CD4-positive, alpha-beta T cell (primary cell): ENCODE data around the gene DENND1B. TPM values are rescaled to one million over a fixed set of nuclear protein-coding genes. Genes with fewer than 3 reads are reported as not detected.

Experiments
- ATAC-seq: fragments of 200-7000 bp; cut with Tn5 transposase; one replicate; pipeline ENCODE4 v1.10.0; 2022; ENCODE audit warnings: mild to moderate bottlenecking; ENCODE audit not compliant: poor library complexity
- CTCF ChIA-PET: fragments of 350-600 bp; sonication (Branson Sonifier 250); formaldehyde crosslinking; loops from one replicate; lab custom pipeline; 2021; ENCODE audit warnings: antibody characterized with exemption, inconsistent platforms; lab: Charles Lee
- POLR2A ChIA-PET: fragments of 350-600 bp; sonication (Branson Sonifier 250); formaldehyde crosslinking; loops from one replicate; lab custom pipeline; 2021; ENCODE audit warnings: antibody characterized with exemption, inconsistent platforms; lab: Charles Lee
- DNase-seq, 14 experiments: peaks; one replicate each; pipeline ENCODE4 v3.0.0-alpha.2; 2013 to 2020; ENCODE audit warnings: mixed read lengths in 2 of 14
- H3K27ac ChIP-seq, 2 donors: one replicate each; pipeline versions ENCODE4 v1.5.1 to v1.7.0; 2013; ENCODE audit warnings: low read length in 2 of 2, low read depth in 1 of 2, mild to moderate bottlenecking in 1 of 2
- H3K27me3 ChIP-seq, 2 experiments: 1 replicate in 1 of 2; 2 replicates in 1 of 2; pipeline versions ENCODE4 v1.6.1 to v1.7.0; 2013; ENCODE audit warnings: low read length in 2 of 2, control low read depth in 1 of 2, mild to moderate bottlenecking in 1 of 2, moderate library complexity in 1 of 2; ENCODE audit not compliant: insufficient read depth in 2 of 2, control insufficient read depth in 1 of 2
- H3K36me3 ChIP-seq: one replicate; pipeline ENCODE4 v1.6.1; 2013; ENCODE audit warnings: low read length, control low read depth; ENCODE audit not compliant: insufficient read depth
- H3K4me1 ChIP-seq: one replicate; pipeline ENCODE4 v1.6.1; 2013; ENCODE audit warnings: low read length, control low read depth; ENCODE audit not compliant: insufficient read depth
- H3K4me3 ChIP-seq: one replicate; pipeline ENCODE4 v1.5.1; 2013; ENCODE audit warnings: mild to moderate bottlenecking, low read length, moderate library complexity
- H3K9me3 ChIP-seq, 2 experiments: 1 replicate in 1 of 2; 2 replicates in 1 of 2; pipeline versions ENCODE4 v1.6.1 to v1.7.0; 2013; ENCODE audit warnings: low read length in 2 of 2, mild to moderate bottlenecking in 2 of 2, control low read depth in 1 of 2, moderate library complexity in 1 of 2; ENCODE audit not compliant: control insufficient read depth in 1 of 2, insufficient read depth in 1 of 2
- H3K27ac Mint-ChIP-seq: one replicate; pipeline ENCODE4 v1.8.0; 2020; ENCODE audit warnings: mixed read lengths
- H3K27me3 Mint-ChIP-seq: one replicate; pipeline ENCODE4 v1.8.0; 2021; ENCODE audit warnings: mixed read lengths
- H3K36me3 Mint-ChIP-seq: one replicate; pipeline ENCODE4 v1.8.0; 2021; ENCODE audit warnings: low read depth, mixed read lengths
- H3K4me1 Mint-ChIP-seq: one replicate; pipeline ENCODE4 v1.8.0; 2021; ENCODE audit warnings: low read depth, mixed read lengths
- H3K4me3 Mint-ChIP-seq: one replicate; pipeline ENCODE4 v1.8.0; 2020; ENCODE audit warnings: mild to moderate bottlenecking, mixed read lengths
- H3K9me3 Mint-ChIP-seq: one replicate; pipeline ENCODE4 v1.8.0; 2020; ENCODE audit warnings: mixed read lengths
- intact Hi-C, 2 experiments: fragments of 100-400 bp; cut with DNase I in 1 of 2; cut with micrococcal nuclease in 1 of 2; formaldehyde crosslinking; loops; one replicate each; pipeline versions ENCODE4 v1.15.1 to v1.9.0; 2023 to 2025; cut with DNase I, micrococcal nuclease
- polyA plus RNA-seq, 2 donors: library from polyadenylated mRNA; unstranded; fragments of 120-200 nt; gene quantifications; one replicate each; pipeline ENCODE4 v1.2.1, GENCODE V29; 2013
- total RNA-seq, 174 experiments: library from RNA in 2 of 174; stranded (reverse) in 2 of 174; gene quantifications; one replicate each; pipeline ENCODE4 v1.2.3 and lab custom pipeline; 2021 to 2026
- TF ChIP-seq, protein P1 (sequence below): fragments of 200-600 bp; IDR thresholded peaks from one replicate; pipeline ENCODE4 v1.8.0; 2022; ENCODE audit warnings: antibody characterized with exemption, mild to moderate bottlenecking

Gene DENND1B, protein sequence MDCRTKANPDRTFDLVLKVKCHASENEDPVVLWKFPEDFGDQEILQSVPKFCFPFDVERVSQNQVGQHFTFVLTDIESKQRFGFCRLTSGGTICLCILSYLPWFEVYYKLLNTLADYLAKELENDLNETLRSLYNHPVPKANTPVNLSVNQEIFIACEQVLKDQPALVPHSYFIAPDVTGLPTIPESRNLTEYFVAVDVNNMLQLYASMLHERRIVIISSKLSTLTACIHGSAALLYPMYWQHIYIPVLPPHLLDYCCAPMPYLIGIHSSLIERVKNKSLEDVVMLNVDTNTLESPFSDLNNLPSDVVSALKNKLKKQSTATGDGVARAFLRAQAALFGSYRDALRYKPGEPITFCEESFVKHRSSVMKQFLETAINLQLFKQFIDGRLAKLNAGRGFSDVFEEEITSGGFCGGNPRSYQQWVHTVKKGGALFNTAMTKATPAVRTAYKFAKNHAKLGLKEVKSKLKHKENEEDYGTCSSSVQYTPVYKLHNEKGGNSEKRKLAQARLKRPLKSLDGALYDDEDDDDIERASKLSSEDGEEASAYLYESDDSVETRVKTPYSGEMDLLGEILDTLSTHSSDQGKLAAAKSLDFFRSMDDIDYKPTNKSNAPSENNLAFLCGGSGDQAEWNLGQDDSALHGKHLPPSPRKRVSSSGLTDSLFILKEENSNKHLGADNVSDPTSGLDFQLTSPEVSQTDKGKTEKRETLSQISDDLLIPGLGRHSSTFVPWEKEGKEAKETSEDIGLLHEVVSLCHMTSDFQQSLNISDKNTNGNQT
- total RNA-seq, result 10 to 100 TPM; 23.9 to 26.5 TPM
- 12.4 TPM for polyA plus RNA-seq (2013, experiment 1 of 2)
- polyA plus RNA-seq (2013, experiment 2 of 2), result 14.1 TPM
- 21.7 to 93.5 (median 46.9) reads per million in 172 experiments for total RNA-seq (lab: John Stamatoyannopoulos, UW)

DNA sequence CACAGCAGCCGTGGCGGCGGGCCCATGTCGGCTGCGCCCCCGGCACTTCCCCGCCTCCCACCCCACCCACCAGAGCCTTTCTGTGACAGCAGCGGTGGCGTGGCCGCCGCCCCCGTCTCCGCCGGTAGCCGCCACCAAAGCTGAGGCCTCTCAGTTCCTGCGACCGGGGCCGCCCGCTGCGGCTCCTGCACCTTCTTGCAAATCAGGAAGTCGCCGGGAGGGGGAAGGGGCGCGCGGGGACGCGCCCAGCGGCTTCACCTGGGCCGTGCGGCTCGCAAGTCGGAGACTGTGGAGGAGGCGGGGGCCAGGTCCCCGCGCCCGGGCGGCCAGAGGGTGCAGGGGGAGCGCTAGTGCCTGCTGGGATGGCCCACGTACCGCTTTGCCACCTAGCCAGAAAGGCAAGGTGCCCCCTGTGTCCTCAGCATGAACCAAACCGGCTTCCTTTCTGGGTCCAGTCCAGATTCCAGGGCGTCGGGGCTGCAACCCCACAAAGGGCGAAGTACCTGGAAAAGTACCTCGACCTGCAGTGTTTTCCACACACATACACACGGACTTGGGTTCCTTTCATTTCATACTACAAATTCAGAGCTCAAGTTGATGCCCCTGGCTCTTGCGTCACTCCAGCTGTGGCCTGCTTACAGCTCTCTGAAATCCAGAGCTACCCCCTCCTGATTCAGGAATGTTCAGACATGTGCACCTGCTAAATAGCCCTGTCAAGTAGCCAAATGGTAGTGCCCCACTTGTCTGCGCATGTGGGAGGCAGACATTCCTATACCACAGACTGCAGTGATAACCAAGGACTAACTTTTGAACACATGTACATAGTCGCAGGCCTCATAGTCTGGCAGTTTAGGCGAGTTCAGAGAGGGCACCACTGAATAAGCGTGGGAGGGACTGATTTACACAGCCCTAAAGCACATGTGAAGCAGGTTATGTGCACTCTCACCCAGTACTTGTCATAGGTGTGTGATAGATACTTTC is at the start of gene DENND1B:
DENND1B (minus strand) TSS at position 199 of the 981 bp plus-strand sequence. CDS start 325 bp downstream, outside the sequence.
- ATAC-seq (peak; percentile 65), DNase-seq (peak; percentile 64 to 94 (median 80))
- Histone ChIP-seq H3K9me3 (no peaks in the 10 kb centered on the region), H3K4me3 (peak within 1 kb of the TSS; percentile 69), H3K4me1 (peaks cover 32% of the 10 kb centered on the region), H3K27ac (peak within 1 kb of the TSS; percentile 65 to 82), H3K27me3 (no peaks in the 10 kb centered on the region), H3K36me3 (peaks cover 5% of the 10 kb centered on the region)
- POLR2A ChIA-PET, result interaction anchor here (0.8 to 2.0 kb wide), 9 partner anchors 8 to 1162 kb away, joined by 3 to 15 read pairs (median 4); partner anchors contain the start of gene C1orf53
- TF ChIP-seq, protein P1, sequence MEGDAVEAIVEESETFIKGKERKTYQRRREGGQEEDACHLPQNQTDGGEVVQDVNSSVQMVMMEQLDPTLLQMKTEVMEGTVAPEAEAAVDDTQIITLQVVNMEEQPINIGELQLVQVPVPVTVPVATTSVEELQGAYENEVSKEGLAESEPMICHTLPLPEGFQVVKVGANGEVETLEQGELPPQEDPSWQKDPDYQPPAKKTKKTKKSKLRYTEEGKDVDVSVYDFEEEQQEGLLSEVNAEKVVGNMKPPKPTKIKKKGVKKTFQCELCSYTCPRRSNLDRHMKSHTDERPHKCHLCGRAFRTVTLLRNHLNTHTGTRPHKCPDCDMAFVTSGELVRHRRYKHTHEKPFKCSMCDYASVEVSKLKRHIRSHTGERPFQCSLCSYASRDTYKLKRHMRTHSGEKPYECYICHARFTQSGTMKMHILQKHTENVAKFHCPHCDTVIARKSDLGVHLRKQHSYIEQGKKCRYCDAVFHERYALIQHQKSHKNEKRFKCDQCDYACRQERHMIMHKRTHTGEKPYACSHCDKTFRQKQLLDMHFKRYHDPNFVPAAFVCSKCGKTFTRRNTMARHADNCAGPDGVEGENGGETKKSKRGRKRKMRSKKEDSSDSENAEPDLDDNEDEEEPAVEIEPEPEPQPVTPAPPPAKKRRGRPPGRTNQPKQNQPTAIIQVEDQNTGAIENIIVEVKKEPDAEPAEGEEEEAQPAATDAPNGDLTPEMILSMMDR, result peak; percentile 15
- peak within 1 kb of the TSS; percentile 89 for H3K27ac Mint-ChIP-seq
- H3K27me3 Mint-ChIP-seq, result no peaks in the 10 kb centered on the region
- intact Hi-C loops, result loop anchor here (2.0 to 10.0 kb wide), 4 partner anchors 15 to 399 kb away; partner anchors contain the start of genes LHX9 (in 1 of the 2) and NEK7 (in 1 of the 2)
- CTCF ChIA-PET, result interaction anchor here (0.8 kb wide), 1 partner anchor 15 kb away, joined by 4 read pairs; no protein-coding TSS in a partner anchor
- peak within 1 kb of the TSS; percentile 94 for H3K4me3 Mint-ChIP-seq
- H3K4me1 Mint-ChIP-seq, result peaks cover 72% of the 10 kb centered on the region
- peaks cover 18% of the 10 kb centered on the region for H3K36me3 Mint-ChIP-seq
- H3K9me3 Mint-ChIP-seq, result no peaks in the 10 kb centered on the region

DNA sequence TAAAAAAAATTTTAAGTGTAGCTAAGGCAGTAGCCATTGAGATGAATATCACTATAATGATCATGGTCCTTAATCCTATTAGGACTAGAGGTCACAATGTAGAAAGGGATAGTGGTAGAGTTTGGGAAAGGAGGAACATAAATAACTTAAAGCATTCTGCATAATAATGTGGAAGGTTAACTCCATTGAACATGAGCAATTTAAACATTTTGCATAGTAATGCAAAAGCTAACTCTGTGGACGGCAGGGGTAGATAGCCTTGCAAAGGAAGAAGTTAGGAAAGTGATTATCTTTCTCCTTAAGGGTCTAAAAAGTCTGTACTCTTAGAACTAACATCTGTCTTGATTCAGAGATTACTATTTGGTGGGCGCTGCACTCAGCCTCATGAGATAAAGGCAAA is 39.0 kb upstream of the DENND1B start:
- intact Hi-C loops, result no loop called here
- Histone ChIP-seq H3K4me3 (no peak overlapping the region), H3K36me3 (no peaks in the 10 kb centered on the region), H3K9me3 (peaks cover 0 to 3% of the 10 kb centered on the region in 2 experiments), H3K4me1 (no peaks in the 10 kb centered on the region), H3K27ac (no peak overlapping the region), H3K27me3 (no peaks in the 10 kb centered on the region)
- Mint-ChIP-seq H3K4me3 (no peak overlapping the region), H3K36me3 (no peaks in the 10 kb centered on the region), H3K27me3 (no peaks in the 10 kb centered on the region), H3K27ac (no peak overlapping the region), H3K9me3 (no peaks in the 10 kb centered on the region), H3K4me1 (no peaks in the 10 kb centered on the region)
- CTCF ChIA-PET, result no interaction called here
- DNase-seq, result no peak
- TF ChIP-seq, protein P1, result no peak
- POLR2A ChIA-PET, result no interaction called here
- ATAC-seq, result no peak
